Adrenal gland (tissue), 12 donors: Measurements from ENCODE around the gene PLXDC2. TPM values are rescaled to one million over a fixed set of nuclear protein-coding genes. Genes with fewer than 3 reads are reported as not detected.

Experiments
- DNase-seq, 7 donors: peaks; one replicate each; pipeline ENCODE4 v3.0.0-alpha.2; 2019 to 2020
- H3K27ac ChIP-seq, 5 donors: fragments of 200-600 bp; sonication (generic) in 4 of 5; 1 replicate in 3 of 5; 2 replicates in 2 of 5; pipeline versions ENCODE4 v1.5.1 to v1.8.0; 2016 to 2020; ENCODE audit warnings: mild to moderate bottlenecking in 1 of 5
- H3K27me3 ChIP-seq: fragments of 200-600 bp; 2 replicates; pipeline ENCODE4 v1.8.0; 2021
- H3K36me3 ChIP-seq, 2 donors: fragments of 200-600 bp; replicated peaks in 1 of 2; 1 replicate in 1 of 2; 2 replicates in 1 of 2; pipeline versions ENCODE4 v1.5.1 to v1.8.0; 2018 to 2022
- H3K4me1 ChIP-seq, 2 donors: fragments of 200-600 bp; replicated peaks in 1 of 2; 1 replicate in 1 of 2; 2 replicates in 1 of 2; pipeline versions ENCODE4 v1.5.1 to v1.8.0; 2018 to 2021
- H3K4me3 ChIP-seq, 4 donors: fragments of 200-600 bp; sonication (generic) in 3 of 4; one replicate each; pipeline ENCODE4 v1.5.1; 2016 to 2018
- H3K9me3 ChIP-seq, 3 donors: fragments of 200-600 bp; sonication (generic) in 1 of 3; replicated peaks in 1 of 3; 1 replicate in 2 of 3; 2 replicates in 1 of 3; pipeline versions ENCODE4 v1.5.1 to v1.8.0; 2016 to 2021
- POLR2A ChIP-seq, 2 donors: fragments of 450-650 bp; IDR thresholded peaks; one replicate each; pipeline ENCODE4 v1.6.1; 2017; ENCODE audit warnings: antibody characterized with exemption in 2 of 2, mild to moderate bottlenecking in 2 of 2, moderate library complexity in 1 of 2
- WGBS, 4 donors: extraction: QIAGEN DNeasy Blood & Tissue Kit in 2 of 4; methylation state at CpG; one replicate each; pipeline versions ENCODE4 v1.1.5 to v1.1.7; 2013 to 2017; 5-methylcytosine and 5-hydroxymethylcytosine counted together
- intact Hi-C, 2 donors: fragments of 100-400 bp; cut with DNase I; formaldehyde crosslinking; loops; one replicate each; pipeline versions ENCODE4 v1.14.1 to v1.15.0; 2022 to 2023
- polyA plus RNA-seq, 3 donors: library from polyadenylated mRNA; stranded (reverse); fragments of 200-250 nt in 2 of 3; fragments of 350-450 nt in 1 of 3; fragmentation: Illumina TruSeq in 1 of 3; extraction: RNeasy Lipid Tissue Mini Kit (QIAGEN cat#74804) in 1 of 3; gene quantifications; one replicate each; pipeline ENCODE4 v1.2.3, GENCODE V29; 2013 to 2014
- total RNA-seq, 9 donors: library from RNA; depleted of rRNA in 4 of 9; stranded (reverse); fragments of >200 nt in 4 of 9; fragments of 120-200 nt in 1 of 9; fragmentation: NEBNext Ultra II Directional in 1 of 9; extraction: Animal tissue kit (Norgen Biotek cat#: 25700) in 1 of 9; gene quantifications; one replicate each; pipeline versions ENCODE4 v1.1.0 to v1.2.4, GENCODE V29; 2013 to 2023
- TF ChIP-seq, protein P1 (sequence below), 6 experiments: fragments of 450-650 bp in 4 of 6; fragments of 200-600 bp in 2 of 6; sonication (generic) in 1 of 6; IDR thresholded peaks; 1 replicate in 5 of 6; 2 replicates in 1 of 6; pipeline versions ENCODE4 v1.5.1 to v1.8.0; 2016 to 2021; ENCODE audit warnings: antibody characterized with exemption in 6 of 6, mild to moderate bottlenecking in 2 of 6, moderate library complexity in 1 of 6
- donor health status: healthy with polysubstance abuse.
- donor health status: Bipolar disorder and iron deficiency.
- donor health status: DM: yes; HTN: yes; CAD: no.
- donor health status: DM: no; HTN: no; CAD: no.
- donor health status: DM: no; HTN: no; CAD: no.
- donor health status: DM: yes; HTN: yes; CAD: no.

The PLXDC2 gene
- total and polyA plus RNA-seq, 12 donors = 12.1 to 127 (median 75.1) TPM

- peak in 2 of 7 donors; percentile 27 to 52 for DNase-seq
- intact Hi-C loops = no loop called here
- no peak for TF ChIP-seq POLR2A (IDR thresholded peaks at IDR 0.05)
- TF ChIP-seq, protein P1, sequence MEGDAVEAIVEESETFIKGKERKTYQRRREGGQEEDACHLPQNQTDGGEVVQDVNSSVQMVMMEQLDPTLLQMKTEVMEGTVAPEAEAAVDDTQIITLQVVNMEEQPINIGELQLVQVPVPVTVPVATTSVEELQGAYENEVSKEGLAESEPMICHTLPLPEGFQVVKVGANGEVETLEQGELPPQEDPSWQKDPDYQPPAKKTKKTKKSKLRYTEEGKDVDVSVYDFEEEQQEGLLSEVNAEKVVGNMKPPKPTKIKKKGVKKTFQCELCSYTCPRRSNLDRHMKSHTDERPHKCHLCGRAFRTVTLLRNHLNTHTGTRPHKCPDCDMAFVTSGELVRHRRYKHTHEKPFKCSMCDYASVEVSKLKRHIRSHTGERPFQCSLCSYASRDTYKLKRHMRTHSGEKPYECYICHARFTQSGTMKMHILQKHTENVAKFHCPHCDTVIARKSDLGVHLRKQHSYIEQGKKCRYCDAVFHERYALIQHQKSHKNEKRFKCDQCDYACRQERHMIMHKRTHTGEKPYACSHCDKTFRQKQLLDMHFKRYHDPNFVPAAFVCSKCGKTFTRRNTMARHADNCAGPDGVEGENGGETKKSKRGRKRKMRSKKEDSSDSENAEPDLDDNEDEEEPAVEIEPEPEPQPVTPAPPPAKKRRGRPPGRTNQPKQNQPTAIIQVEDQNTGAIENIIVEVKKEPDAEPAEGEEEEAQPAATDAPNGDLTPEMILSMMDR (IDR thresholded peaks at IDR 0.05) = no peak
- 53 to 66% (median 58%) methylated on average over 11 of the region's 11 CpGs for WGBS, 4 donors
- Histone ChIP-seq H3K4me3 (no peak overlapping the region), H3K36me3 (no peaks in the 10 kb centered on the region), H3K27ac (peak overlapping the region; percentile 1 to 75 (median 57)), H3K4me1 (peaks cover 17 to 21% of the 10 kb centered on the region in 2 donors), H3K9me3 (no peaks in the 10 kb centered on the region), H3K27me3 (no peaks in the 10 kb centered on the region)
These were observed 56.5 kb downstream of the PLXDC2 start for GRCh38 chr10:19872504-19873271.

- Histone ChIP-seq H3K4me3 (no peak overlapping the region), H3K27ac (peak overlapping the region in 1 of 5 donors; percentile 44), H3K4me1 (peaks cover 17 to 21% of the 10 kb centered on the region in 2 donors), H3K9me3 (no peaks in the 10 kb centered on the region), H3K36me3 (no peaks in the 10 kb centered on the region), H3K27me3 (no peaks in the 10 kb centered on the region)
- intact Hi-C loops = no loop called here
- no peak for DNase-seq
- no peak for TF ChIP-seq POLR2A (IDR thresholded peaks at IDR 0.05)
- TF ChIP-seq, protein P1 (IDR thresholded peaks at IDR 0.05) = no peak
- 74 to 95% (median 93%) methylated on average over 3 of the region's 3 CpGs for WGBS, 4 donors
These were observed 58.0 kb downstream of the PLXDC2 start for GRCh38 chr10:19874190-19874589.

DNA sequence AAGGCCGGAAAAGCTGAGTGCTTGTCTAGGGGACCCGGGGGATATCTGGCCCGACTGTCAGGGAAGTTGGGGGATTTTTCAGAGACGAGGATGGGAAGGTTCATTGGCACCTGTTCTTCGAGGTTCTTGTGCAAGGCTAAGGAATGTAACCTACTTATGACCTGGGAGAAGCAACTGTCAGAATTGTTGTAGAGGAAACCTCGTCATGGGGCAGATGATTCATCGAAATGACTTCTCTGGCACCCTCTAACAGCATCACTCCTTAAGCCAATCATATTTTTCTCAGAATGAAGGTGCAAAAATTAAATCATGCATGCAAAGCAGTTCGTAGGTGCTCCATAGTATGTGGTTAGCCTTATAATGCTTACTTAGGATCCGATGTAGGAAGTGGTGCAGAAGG is 58.6 kb downstream of the PLXDC2 start:
- Histone ChIP-seq H3K4me1 (peaks cover 17 to 21% of the 10 kb centered on the region in 2 donors), H3K27ac (peak overlapping the region in 1 of 5 donors; percentile 44), H3K36me3 (no peaks in the 10 kb centered on the region), H3K4me3 (no peak overlapping the region), H3K9me3 (no peaks in the 10 kb centered on the region), H3K27me3 (no peaks in the 10 kb centered on the region)
- peak in 5 of 7 donors; percentile 20 to 61 (median 42) for DNase-seq
- no peak for TF ChIP-seq POLR2A (IDR thresholded peaks at IDR 0.05)
- intact Hi-C loops = no loop called here
- 72 to 78% (median 75%) methylated on average over 9 of the region's 9 CpGs for WGBS, 4 donors

- no peak overlapping the region for H3K27ac ChIP-seq
- no peaks in the 10 kb centered on the region for H3K9me3 ChIP-seq
- no peak for TF ChIP-seq POLR2A (IDR thresholded peaks at IDR 0.05)
- TF ChIP-seq, protein P1 (IDR thresholded peaks at IDR 0.05) = no peak
- WGBS, 4 donors = 68 to 76% (median 73%) methylated on average over 2 of the region's 2 CpGs
- H3K27me3 ChIP-seq = no peaks in the 10 kb centered on the region
- DNase-seq = no peak
- H3K36me3 ChIP-seq = no peaks in the 10 kb centered on the region
- no peak overlapping the region for H3K4me3 ChIP-seq
- peaks cover 17 to 21% of the 10 kb centered on the region in 2 donors for H3K4me1 ChIP-seq
- intact Hi-C loops = no loop called here
These were observed 60.3 kb downstream of the PLXDC2 start for GRCh38 chr10:19876570-19876969.
